Measurements from ENCODE around the gene EIF3K.

The EIF3K gene

DNA sequence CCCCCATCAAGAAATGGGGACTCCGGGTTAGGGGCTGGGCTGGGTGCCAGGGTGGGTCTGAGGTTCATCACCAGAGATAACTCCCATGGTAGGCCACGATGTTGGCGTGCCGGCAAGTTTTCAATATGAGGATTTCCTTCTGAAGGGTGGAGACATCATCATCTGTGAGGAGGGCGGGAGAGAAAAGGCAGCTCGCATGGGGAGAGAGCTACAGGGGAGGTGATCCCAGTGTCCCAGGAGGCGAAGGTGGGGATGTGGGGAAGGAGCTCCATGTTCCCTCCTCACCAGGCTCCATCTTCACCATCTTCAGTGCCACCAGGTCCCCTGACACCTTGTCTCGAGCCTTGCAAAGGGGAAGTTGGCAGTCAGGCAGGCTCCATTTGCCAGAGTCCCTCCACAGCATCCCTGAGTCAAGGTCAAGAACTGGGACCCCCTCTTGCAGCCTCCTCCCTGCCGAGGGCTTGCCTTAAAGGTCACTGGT, 1.7 kb upstream of the EIF3K start:
- TF ChIP-seq TAF1 (IDR thresholded peaks at IDR 0.05; ENCODE audit: low read depth), result no peak
- TF ChIP-seq EP300 (IDR thresholded peaks at IDR 0.05; ENCODE audit: borderline replicate concordance), result no peak
- TF ChIP-seq NFIC (IDR thresholded peaks at IDR 0.05), result no peak
- no peak for TF ChIP-seq REST (IDR thresholded peaks at IDR 0.05; ENCODE audit: low read depth)
- TF ChIP-seq, protein P1, sequence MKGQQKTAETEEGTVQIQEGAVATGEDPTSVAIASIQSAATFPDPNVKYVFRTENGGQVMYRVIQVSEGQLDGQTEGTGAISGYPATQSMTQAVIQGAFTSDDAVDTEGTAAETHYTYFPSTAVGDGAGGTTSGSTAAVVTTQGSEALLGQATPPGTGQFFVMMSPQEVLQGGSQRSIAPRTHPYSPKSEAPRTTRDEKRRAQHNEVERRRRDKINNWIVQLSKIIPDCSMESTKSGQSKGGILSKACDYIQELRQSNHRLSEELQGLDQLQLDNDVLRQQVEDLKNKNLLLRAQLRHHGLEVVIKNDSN (IDR thresholded peaks at IDR 0.05), result no peak

DNA sequence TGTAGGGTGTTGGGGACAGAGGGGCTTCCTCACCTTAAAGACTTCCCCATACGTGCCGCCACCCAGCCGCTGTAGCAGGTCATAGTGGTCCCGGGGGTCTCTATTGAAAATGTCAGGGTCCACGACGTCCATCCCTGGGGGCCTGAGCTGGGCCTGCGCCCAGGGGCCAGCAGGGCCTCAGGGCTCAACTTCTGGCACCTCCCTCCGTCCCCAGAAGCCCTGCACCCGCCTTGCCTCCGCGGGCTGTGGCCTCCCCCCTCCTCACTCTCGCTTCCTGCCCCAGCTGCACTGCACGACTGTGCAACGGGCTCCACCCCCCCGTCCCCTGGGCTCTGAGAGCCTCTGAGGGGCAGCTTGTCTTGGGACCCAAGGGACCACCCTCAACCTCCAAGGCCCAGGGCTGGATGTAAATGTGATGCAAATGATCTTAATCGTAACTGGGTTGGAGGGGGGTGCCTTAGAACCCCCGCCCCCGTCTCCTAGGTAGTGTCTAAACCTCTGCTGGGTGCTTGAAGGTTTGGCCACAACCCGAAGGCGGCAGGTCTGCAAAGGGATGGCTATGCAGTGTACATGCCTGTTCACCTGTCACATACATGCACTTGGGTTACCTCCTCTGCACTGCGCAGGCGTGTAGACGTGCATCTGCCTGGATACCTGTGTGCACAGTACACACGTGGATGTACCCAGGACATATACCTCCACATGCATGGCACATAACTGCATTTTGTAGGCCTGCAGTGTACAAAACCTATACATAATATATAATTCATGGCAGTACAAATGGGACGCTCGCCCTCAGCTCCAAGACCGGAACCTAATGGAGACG, 1.0 kb upstream of the EIF3K start, which contains the start of gene MAP4K1:
Gene MAP4K1 (minus strand): TSS at position 190 of the 826 bp plus-strand sequence. CDS start 58 bp downstream, at position 132.
- TF ChIP-seq EGR1 (IDR thresholded peaks at IDR 0.05), result no peak
- TF ChIP-seq, protein P1 (IDR thresholded peaks at IDR 0.05), result no peak
- no peak for TF ChIP-seq CEBPB (IDR thresholded peaks at IDR 0.05)
- no peak for TF ChIP-seq TAF1 (IDR thresholded peaks at IDR 0.05; ENCODE audit: low read depth)
- no peak for TF ChIP-seq MAX (IDR thresholded peaks at IDR 0.05)
- no peak for TF ChIP-seq EP300 (IDR thresholded peaks at IDR 0.05; ENCODE audit: borderline replicate concordance)
- TF ChIP-seq RAD21 (IDR thresholded peaks at IDR 0.05; ENCODE audit: low read depth), result no peak
- TF ChIP-seq YY1 (IDR thresholded peaks at IDR 0.05; ENCODE audit: low read depth), result no peak
- no peak for TF ChIP-seq CREB1 (IDR thresholded peaks at IDR 0.05; ENCODE audit: low read depth)
- no peak for TF ChIP-seq FOXM1 (IDR thresholded peaks at IDR 0.05; ENCODE audit: borderline replicate concordance, low read depth)
- no peak for TF ChIP-seq TEAD4 (IDR thresholded peaks at IDR 0.05)
- no peak for TF ChIP-seq ZBTB7A (IDR thresholded peaks at IDR 0.05; ENCODE audit: low read depth)
- no peak for TF ChIP-seq NFIC (IDR thresholded peaks at IDR 0.05)
- TF ChIP-seq REST (IDR thresholded peaks at IDR 0.05; ENCODE audit: low read depth), result no peak
- no peak for TF ChIP-seq TCF12 (IDR thresholded peaks at IDR 0.05; ENCODE audit: low read depth)

DNA sequence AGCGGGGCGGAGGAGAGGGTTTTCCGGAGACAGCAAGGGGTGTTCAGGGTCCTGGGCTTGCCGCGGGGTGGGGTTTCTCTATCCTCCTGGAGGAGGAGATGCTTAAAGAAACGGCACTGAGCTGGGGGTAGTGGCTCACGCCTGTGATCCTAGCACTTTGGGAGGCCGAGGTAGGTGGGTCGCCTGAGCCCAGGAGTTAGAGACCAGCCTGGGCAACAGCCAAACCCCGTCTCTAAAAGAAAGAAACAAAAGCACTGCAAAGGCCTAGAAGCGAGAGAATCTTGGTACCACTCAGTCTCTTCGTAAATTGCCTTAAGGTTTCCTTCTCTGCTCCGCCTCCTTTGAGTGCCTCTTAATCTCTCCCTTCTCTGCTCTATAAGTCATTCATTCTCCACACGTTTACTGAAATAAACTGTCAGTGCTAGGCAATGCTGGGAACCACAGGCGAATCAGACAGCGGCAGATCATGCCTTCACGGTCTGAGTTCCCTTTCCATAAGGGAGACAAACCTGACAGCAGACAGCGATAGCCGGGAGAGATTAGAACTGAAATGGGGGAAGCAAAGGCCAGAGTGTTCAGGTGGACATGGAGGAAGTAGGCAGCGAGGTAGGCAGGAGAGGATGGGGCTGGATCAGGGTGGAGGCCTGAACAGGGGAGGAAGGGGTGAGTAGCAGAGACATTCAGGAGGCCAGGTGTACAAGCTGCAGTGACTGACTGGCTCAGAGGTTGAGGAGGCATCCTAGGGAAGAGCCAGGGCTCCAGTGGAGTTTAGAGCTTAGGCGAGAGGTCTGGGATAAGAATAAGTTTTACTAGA, 580 bp downstream of the EIF3K start:
- no peak for TF ChIP-seq RAD21 (IDR thresholded peaks at IDR 0.05; ENCODE audit: low read depth)
- TF ChIP-seq CEBPB (IDR thresholded peaks at IDR 0.05), result no peak

- no peak for TF ChIP-seq REST (IDR thresholded peaks at IDR 0.05; ENCODE audit: low read depth)
- TF ChIP-seq TCF12 (IDR thresholded peaks at IDR 0.05; ENCODE audit: low read depth), result no peak
- TF ChIP-seq EP300 (IDR thresholded peaks at IDR 0.05; ENCODE audit: borderline replicate concordance), result no peak
- no peak for TF ChIP-seq CEBPB (IDR thresholded peaks at IDR 0.05)
- no peak for TF ChIP-seq TAF1 (IDR thresholded peaks at IDR 0.05; ENCODE audit: low read depth)
Observed at GRCh38 chr19:38624822-38625221, 5.8 kb downstream of the EIF3K start.

Measured in Ishikawa (cell line).